H1 (cell line): Measurements from ENCODE around the gene EYA2. TPM values are rescaled to one million over a fixed set of nuclear protein-coding genes. Genes with fewer than 3 reads are reported as not detected.

Experiments
- CBX5 ChIP-seq: fragments of 300-800, 300-1000 bp; sonication (generic); IDR thresholded peaks from 2 replicates; pipeline ENCODE4 v1.7.1; 2016; ENCODE audit warnings: antibody characterized with exemption, low read length, low read depth
- POU5F1 ChIP-seq: IDR thresholded peaks from 2 replicates; pipeline ENCODE4 v1.6.1; 2011; ENCODE audit warnings: low read depth, mild to moderate bottlenecking, low read length, moderate library complexity
- SIN3A ChIP-seq, 2 experiments: IDR thresholded peaks in 1 of 2; conservative IDR thresholded peaks in 1 of 2; 2 replicates each; pipeline ENCODE4 v1.6.1; 2011 to 2012; ENCODE audit warnings: low read length in 2 of 2, improper control_type of control experiment in 1 of 2, low read depth in 1 of 2, mild to moderate bottlenecking in 1 of 2
- SUZ12 ChIP-seq: fragments of 200-600 bp; sonication (generic); IDR thresholded peaks from 2 replicates; pipeline ENCODE4 v1.6.1; 2012; ENCODE audit warnings: mild to moderate bottlenecking, inconsistent platforms, low read length, moderate library complexity, mixed read lengths
- polyA plus RNA-seq, 7 experiments: library from polyadenylated mRNA; depleted of rRNA in 3 of 7; stranded (reverse) in 5 of 7; unstranded in 2 of 7; fragments of >200 nt in 5 of 7; fragments of 200-250 nt in 2 of 7; gene quantifications; 1 replicate in 5 of 7; 2 replicates in 1 of 7; 4 replicates in 1 of 7; pipeline versions ENCODE4 v1.2.1 to v1.2.3, GENCODE V29; 2011 to 2013; ENCODE audit warnings: missing spikeins in 2 of 7, mixed read lengths in 2 of 7
- total RNA-seq: library from RNA; stranded (reverse); fragmentation: NEBNext Ultra II Directional; extraction: Animal tissue kit (Norgen Biotek cat#: 25700); gene quantifications from 2 replicates; pipeline ENCODE4 v1.2.1, GENCODE V29; 2021

The EYA2 gene
- total and polyA plus RNA-seq, 2 of the 8 experiments (the other 6 are each of a cell fraction or from before 2014, with no cell fraction given): 1.6 to 1.7 TPM

DNA sequence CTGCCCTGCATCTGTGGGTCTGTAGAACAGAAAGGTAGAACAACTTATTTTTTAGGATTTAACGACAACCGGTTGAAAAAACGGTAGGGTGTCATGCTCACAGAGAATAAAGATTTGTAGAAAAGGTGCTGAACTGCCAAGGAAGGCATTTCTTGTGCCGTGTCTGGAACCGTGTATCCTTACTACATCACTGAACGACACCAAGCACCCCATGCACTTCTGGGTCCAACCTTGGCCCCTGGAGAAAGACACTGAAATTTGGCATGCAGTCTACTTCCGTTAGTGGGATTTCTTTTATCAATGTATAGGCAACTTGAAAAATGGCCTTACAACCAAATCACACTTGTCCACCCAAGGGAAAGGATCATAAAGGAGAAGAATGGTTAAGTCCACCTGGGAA is 316.4 kb downstream of the EYA2 start (continued):
- TF ChIP-seq SIN3A (conservative IDR thresholded peaks at IDR 0.05 in 1 of 2, IDR thresholded peaks at IDR 0.05 in 1 of 2; ENCODE audit: low read depth in 1 of 2, low read length in 2 of 2): no peak
- no peak for TF ChIP-seq SUZ12
- TF ChIP-seq CBX5: no peak
- TF ChIP-seq POU5F1: no peak
